ENCODE data around the gene LRSAM1.

DNA sequence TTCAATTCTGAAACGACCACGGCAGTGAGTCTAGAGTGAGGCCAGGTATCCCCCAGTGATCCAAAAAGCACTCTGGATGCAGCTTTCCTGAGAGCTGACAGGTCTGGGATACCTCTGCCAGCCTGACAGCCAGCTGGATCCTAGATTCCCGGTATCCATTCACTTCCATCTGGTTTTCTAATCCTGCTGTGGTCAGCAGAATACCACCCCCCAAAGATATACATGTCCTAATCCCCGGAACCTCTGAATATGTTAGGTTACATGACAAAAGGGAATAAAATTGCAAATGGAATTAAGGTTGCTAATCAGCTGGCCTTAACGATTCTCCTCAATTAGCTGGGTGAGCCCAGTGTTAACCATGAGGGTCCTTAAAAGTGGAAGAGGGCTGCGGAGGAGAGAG is 28.5 kb upstream of the LRSAM1 start:
- TF ChIP-seq, protein P1, sequence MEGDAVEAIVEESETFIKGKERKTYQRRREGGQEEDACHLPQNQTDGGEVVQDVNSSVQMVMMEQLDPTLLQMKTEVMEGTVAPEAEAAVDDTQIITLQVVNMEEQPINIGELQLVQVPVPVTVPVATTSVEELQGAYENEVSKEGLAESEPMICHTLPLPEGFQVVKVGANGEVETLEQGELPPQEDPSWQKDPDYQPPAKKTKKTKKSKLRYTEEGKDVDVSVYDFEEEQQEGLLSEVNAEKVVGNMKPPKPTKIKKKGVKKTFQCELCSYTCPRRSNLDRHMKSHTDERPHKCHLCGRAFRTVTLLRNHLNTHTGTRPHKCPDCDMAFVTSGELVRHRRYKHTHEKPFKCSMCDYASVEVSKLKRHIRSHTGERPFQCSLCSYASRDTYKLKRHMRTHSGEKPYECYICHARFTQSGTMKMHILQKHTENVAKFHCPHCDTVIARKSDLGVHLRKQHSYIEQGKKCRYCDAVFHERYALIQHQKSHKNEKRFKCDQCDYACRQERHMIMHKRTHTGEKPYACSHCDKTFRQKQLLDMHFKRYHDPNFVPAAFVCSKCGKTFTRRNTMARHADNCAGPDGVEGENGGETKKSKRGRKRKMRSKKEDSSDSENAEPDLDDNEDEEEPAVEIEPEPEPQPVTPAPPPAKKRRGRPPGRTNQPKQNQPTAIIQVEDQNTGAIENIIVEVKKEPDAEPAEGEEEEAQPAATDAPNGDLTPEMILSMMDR (IDR thresholded peaks at IDR 0.05): no peak
- TF ChIP-seq EZH2phosphoT487 (IDR thresholded peaks at IDR 0.05): no peak
